ENCODE data around the gene CPEB4.
A peak's percentile ranks its signal among the peaks of the same experiment; 100 is the strongest.

CPEB4 gene

GRCh38 chr5:173969167-173970049, 81.3 kb downstream of the CPEB4 start:
- DNase-seq (ENCODE audit: low read depth, low spot score), result no peak
- TF ChIP-seq FOXP2 (optimal IDR thresholded peaks at IDR 0.05; ENCODE audit: control extremely low read depth, extremely low read length, insufficient read depth) (no peak), EZH2 (IDR thresholded peaks at IDR 0.05) (no peak), POLR2AphosphoS5 (IDR thresholded peaks at IDR 0.05; ENCODE audit: borderline replicate concordance, low read depth, low read length) (no peak)
- H3K9ac ChIP-seq (ENCODE audit: insufficient read length), result no peak overlapping the region
- no peak overlapping the region for H3K27ac ChIP-seq
- no peak overlapping the region for H3K4me3 ChIP-seq
- no peaks in the 10 kb centered on the region for H3K9me3 ChIP-seq (ENCODE audit: low read depth, low read length)
- H3K36me3 ChIP-seq (ENCODE audit: insufficient read depth, low read length), result no peaks in the 10 kb centered on the region

- Histone ChIP-seq H3K9me3 (ENCODE audit: low read depth, low read length) (no peaks in the 10 kb centered on the region), H3K27ac (no peak overlapping the region), H3K36me3 (ENCODE audit: insufficient read depth, low read length) (no peaks in the 10 kb centered on the region), H3K9ac (ENCODE audit: insufficient read length) (no peak overlapping the region), H3K4me3 (no peak overlapping the region)
- no peak for DNase-seq (ENCODE audit: low read depth, low spot score)
- TF ChIP-seq POLR2AphosphoS5 (IDR thresholded peaks at IDR 0.05; ENCODE audit: borderline replicate concordance, low read depth, low read length) (no peak), EZH2 (IDR thresholded peaks at IDR 0.05) (no peak), FOXP2 (optimal IDR thresholded peaks at IDR 0.05; ENCODE audit: control extremely low read depth, extremely low read length, insufficient read depth) (no peak)
Observed at GRCh38 chr5:173970878-173971650, 82.9 kb downstream of the CPEB4 start.

GRCh38 chr5:173971681-173972345, 83.7 kb downstream of the CPEB4 start:
- Histone ChIP-seq H3K9ac (ENCODE audit: insufficient read length) (no peak overlapping the region), H3K9me3 (ENCODE audit: low read depth, low read length) (no peaks in the 10 kb centered on the region), H3K27ac (no peak overlapping the region), H3K36me3 (ENCODE audit: insufficient read depth, low read length) (no peaks in the 10 kb centered on the region), H3K4me3 (no peak overlapping the region)
- DNase-seq (ENCODE audit: low read depth, low spot score), result no peak
- TF ChIP-seq FOXP2 (optimal IDR thresholded peaks at IDR 0.05; ENCODE audit: control extremely low read depth, extremely low read length, insufficient read depth) (no peak), EZH2 (IDR thresholded peaks at IDR 0.05) (no peak)

GRCh38 chr5:173972607-173972924, 84.4 kb downstream of the CPEB4 start:
- H3K9ac ChIP-seq (ENCODE audit: insufficient read length), result no peak overlapping the region
- no peak overlapping the region for H3K27ac ChIP-seq
- TF ChIP-seq FOXP2 (optimal IDR thresholded peaks at IDR 0.05; ENCODE audit: control extremely low read depth, extremely low read length, insufficient read depth) (no peak), POLR2AphosphoS5 (IDR thresholded peaks at IDR 0.05; ENCODE audit: borderline replicate concordance, low read depth, low read length) (no peak), EZH2 (IDR thresholded peaks at IDR 0.05) (no peak)
- no peak for DNase-seq (ENCODE audit: low read depth, low spot score)
- no peak overlapping the region for H3K4me3 ChIP-seq
- H3K36me3 ChIP-seq (ENCODE audit: insufficient read depth, low read length), result no peaks in the 10 kb centered on the region
- no peaks in the 10 kb centered on the region for H3K9me3 ChIP-seq (ENCODE audit: low read depth, low read length)

GRCh38 chr5:173972925-173973615, 84.9 kb downstream of the CPEB4 start:
- Histone ChIP-seq H3K9ac (ENCODE audit: insufficient read length) (peak overlapping the region; percentile 54), H3K36me3 (ENCODE audit: insufficient read depth, low read length) (no peaks in the 10 kb centered on the region), H3K9me3 (ENCODE audit: low read depth, low read length) (no peaks in the 10 kb centered on the region), H3K27ac (no peak overlapping the region), H3K4me3 (peak overlapping the region; percentile 62)
- TF ChIP-seq FOXP2 (optimal IDR thresholded peaks at IDR 0.05; ENCODE audit: control extremely low read depth, extremely low read length, insufficient read depth), result no peak
- no peak for TF ChIP-seq POLR2AphosphoS5 (IDR thresholded peaks at IDR 0.05; ENCODE audit: borderline replicate concordance, low read depth, low read length)
- no peak for TF ChIP-seq EZH2 (IDR thresholded peaks at IDR 0.05)
- peak; percentile 73 for DNase-seq (ENCODE audit: low read depth, low spot score)

- Histone ChIP-seq H3K9me3 (ENCODE audit: low read depth, low read length) (no peaks in the 10 kb centered on the region), H3K4me3 (peak overlapping the region; percentile 62), H3K9ac (ENCODE audit: insufficient read length) (peak overlapping the region; percentile 54), H3K36me3 (ENCODE audit: insufficient read depth, low read length) (no peaks in the 10 kb centered on the region), H3K27ac (no peak overlapping the region)
- TF ChIP-seq EZH2 (IDR thresholded peaks at IDR 0.05) (no peak), FOXP2 (optimal IDR thresholded peaks at IDR 0.05; ENCODE audit: control extremely low read depth, extremely low read length, insufficient read depth) (no peak), POLR2AphosphoS5 (IDR thresholded peaks at IDR 0.05; ENCODE audit: borderline replicate concordance, low read depth, low read length) (no peak)
- DNase-seq (ENCODE audit: low read depth, low spot score), result no peak
Observed at GRCh38 chr5:173973616-173973969, 85.4 kb downstream of the CPEB4 start.

- DNase-seq (ENCODE audit: low read depth, low spot score), result no peak
- H3K9me3 ChIP-seq (ENCODE audit: low read depth, low read length), result no peaks in the 10 kb centered on the region
- H3K9ac ChIP-seq (ENCODE audit: insufficient read length), result no peak overlapping the region
- no peak overlapping the region for H3K4me3 ChIP-seq
- H3K36me3 ChIP-seq (ENCODE audit: insufficient read depth, low read length), result no peaks in the 10 kb centered on the region
- H3K27ac ChIP-seq, result no peak overlapping the region
- no peak for TF ChIP-seq POLR2AphosphoS5 (IDR thresholded peaks at IDR 0.05; ENCODE audit: borderline replicate concordance, low read depth, low read length)
- TF ChIP-seq FOXP2 (optimal IDR thresholded peaks at IDR 0.05; ENCODE audit: control extremely low read depth, extremely low read length, insufficient read depth), result no peak
- no peak for TF ChIP-seq EZH2 (IDR thresholded peaks at IDR 0.05)
Observed at GRCh38 chr5:173974688-173975239, 86.6 kb downstream of the CPEB4 start.
